ENCODE measurements around the gene SEMA4A.

DNA sequence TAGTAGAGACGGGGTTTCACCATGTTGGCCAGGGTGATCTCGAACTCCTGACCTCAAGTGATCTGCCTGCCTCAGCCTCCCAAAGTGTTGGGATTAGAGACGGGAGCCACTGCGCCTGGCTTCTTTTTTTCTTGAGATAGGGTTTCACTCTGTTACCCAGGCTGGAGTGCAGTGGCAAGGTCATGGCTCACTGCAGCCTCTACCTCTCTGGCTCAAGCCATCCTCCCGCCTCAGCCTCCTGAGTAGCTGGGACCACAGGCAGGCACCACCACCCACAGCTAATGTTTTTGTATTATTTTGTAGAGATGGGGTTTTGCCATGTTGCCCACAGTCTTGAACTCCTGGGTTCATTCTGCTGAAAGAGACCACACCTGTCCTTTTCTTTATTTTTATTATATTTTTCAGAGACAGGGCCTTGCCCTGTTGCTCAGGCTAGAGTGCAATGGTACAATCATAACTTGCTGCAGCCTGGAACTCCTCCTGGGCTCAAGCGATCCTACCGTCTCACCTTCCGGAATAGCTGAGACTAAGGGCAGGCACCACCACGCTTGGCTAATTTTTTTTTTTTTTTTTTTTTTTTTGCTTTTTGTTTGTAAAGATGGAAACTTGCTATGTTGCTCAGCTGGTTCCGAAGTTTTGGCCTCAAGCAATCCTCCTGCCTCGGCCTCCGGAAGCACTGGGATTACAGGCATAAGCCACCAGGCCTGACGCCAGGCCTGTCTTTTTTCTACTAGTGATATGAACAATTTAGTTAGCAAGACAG is 35.8 kb upstream of the SEMA4A start:
- TF ChIP-seq EP300 (IDR thresholded peaks at IDR 0.05; ENCODE audit: low read length) = no peak
- TF ChIP-seq BRF1 (IDR thresholded peaks at IDR 0.05; ENCODE audit: borderline replicate concordance, extremely low read depth, insufficient read length) = no peak
- TF ChIP-seq RB1 (IDR thresholded peaks at IDR 0.05; ENCODE audit: low read depth) = no peak
- no peak for TF ChIP-seq KLF16 (IDR thresholded peaks at IDR 0.05)
- TF ChIP-seq MAFK (IDR thresholded peaks at IDR 0.05; ENCODE audit: low read length) = no peak
- no peak for TF ChIP-seq POLR2A (conservative IDR thresholded peaks at IDR 0.05)
- TF ChIP-seq STAG1 (CRISPR knock-in tag; IDR thresholded peaks at IDR 0.05; ENCODE audit: borderline replicate concordance) = no peak
- no peak for TF ChIP-seq MAZ (CRISPR knock-in tag; conservative IDR thresholded peaks at IDR 0.05 in 1 of 2, IDR thresholded peaks at IDR 0.05 in 1 of 2)
- TF ChIP-seq RBM34 (IDR thresholded peaks at IDR 0.05; ENCODE audit: borderline replicate concordance, insufficient read depth, low read length) = no peak
- TF ChIP-seq XRCC4 (IDR thresholded peaks at IDR 0.05; ENCODE audit: extremely low read depth, insufficient read depth, insufficient read length) = no peak
- TF ChIP-seq ZNF24 (IDR thresholded peaks at IDR 0.05) = no peak
- no peak for TF ChIP-seq ZNF512 (tag; IDR thresholded peaks at IDR 0.05)
